ENCODE data around the gene NOVA2.

DNA sequence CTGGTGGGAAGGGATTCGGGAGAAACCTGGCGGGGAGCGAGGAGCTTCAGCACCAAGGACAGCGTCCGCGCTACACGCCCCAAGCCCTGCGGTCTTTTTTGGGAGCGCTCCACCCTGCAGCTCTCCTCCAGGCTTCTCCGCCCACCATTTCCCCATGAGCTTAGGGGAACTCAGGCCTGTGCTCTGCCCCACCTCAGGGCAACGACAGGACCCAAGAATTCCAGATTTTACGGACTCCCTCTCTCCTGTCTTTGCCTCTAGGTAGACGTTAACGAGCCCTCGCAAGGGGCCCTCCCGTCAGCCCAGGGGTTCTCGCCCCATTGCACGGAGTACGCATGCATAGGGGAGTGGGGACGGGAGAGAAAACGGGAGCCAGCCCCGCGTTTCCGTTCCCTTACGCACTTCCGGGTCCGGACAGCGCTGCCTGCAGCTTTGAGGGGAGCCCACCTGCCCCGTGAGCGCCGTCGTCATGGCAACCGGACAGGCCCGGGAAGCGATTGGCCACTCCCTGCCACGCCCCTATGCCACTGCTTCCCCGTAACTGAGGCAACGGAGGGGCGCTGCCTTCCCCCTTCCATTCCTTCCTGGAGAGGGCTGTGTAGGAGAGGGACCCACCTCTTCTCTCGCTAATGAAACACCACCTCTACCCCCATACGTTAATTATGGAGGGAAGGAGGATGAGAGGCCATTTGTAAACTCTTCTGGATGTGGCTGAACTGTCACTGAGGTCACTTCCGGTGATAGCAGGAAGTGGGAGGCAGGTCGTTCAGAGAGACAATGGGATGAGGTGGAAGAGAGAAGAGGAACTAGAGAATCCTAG, 20.8 kb downstream of the NOVA2 start:
- TF ChIP-seq, protein P1, sequence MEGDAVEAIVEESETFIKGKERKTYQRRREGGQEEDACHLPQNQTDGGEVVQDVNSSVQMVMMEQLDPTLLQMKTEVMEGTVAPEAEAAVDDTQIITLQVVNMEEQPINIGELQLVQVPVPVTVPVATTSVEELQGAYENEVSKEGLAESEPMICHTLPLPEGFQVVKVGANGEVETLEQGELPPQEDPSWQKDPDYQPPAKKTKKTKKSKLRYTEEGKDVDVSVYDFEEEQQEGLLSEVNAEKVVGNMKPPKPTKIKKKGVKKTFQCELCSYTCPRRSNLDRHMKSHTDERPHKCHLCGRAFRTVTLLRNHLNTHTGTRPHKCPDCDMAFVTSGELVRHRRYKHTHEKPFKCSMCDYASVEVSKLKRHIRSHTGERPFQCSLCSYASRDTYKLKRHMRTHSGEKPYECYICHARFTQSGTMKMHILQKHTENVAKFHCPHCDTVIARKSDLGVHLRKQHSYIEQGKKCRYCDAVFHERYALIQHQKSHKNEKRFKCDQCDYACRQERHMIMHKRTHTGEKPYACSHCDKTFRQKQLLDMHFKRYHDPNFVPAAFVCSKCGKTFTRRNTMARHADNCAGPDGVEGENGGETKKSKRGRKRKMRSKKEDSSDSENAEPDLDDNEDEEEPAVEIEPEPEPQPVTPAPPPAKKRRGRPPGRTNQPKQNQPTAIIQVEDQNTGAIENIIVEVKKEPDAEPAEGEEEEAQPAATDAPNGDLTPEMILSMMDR (IDR thresholded peaks at IDR 0.05) = no peak
- no peak for TF ChIP-seq POLR2AphosphoS5 (IDR thresholded peaks at IDR 0.05)
- TF ChIP-seq EP300 (IDR thresholded peaks at IDR 0.05) = no peak
- TF ChIP-seq POLR2A (IDR thresholded peaks at IDR 0.05) = no peak
